Hematopoietic multipotent progenitor cell treated with erythropoietin and hydrocortisone succinate and interleukin-3 and kit ligand, for 8 days (in vitro differentiated cells): ENCODE measurements around the gene MYO15B.

Source experiments
- DNase-seq: peaks from one replicate; pipeline ENCODE4 v3.0.0-alpha.2; 2015

MYO15B gene

GRCh38 chr17:75670868-75671267, 83.3 kb downstream of the MYO15B start:
- no peak for DNase-seq

- DNase-seq, result no peak
These were observed 84.4 kb downstream of the MYO15B start for GRCh38 chr17:75672011-75672410.

- no peak for DNase-seq
These were observed 85.9 kb downstream of the MYO15B start for GRCh38 chr17:75673487-75673886.
